GM12891 (cell line): ENCODE data around the gene LRRC3B.

Experiments used
- PAX5 ChIP-seq: IDR thresholded peaks from 2 replicates; pipeline ENCODE4 v1.6.1; 2011; ENCODE audit warnings: low read length, moderate library complexity, mild to moderate bottlenecking; ENCODE audit not compliant: insufficient read depth, severe bottlenecking
- POLR2A ChIP-seq: IDR thresholded peaks from 2 replicates; pipeline ENCODE4 v1.6.1; 2011; ENCODE audit warnings: low read depth, low read length, control low read depth
- POLR2AphosphoS5 ChIP-seq: IDR thresholded peaks from 2 replicates; pipeline ENCODE4 v1.6.1; 2011; ENCODE audit warnings: low read depth, low read length, control low read depth
- POU2F2 ChIP-seq: IDR thresholded peaks from 2 replicates; pipeline ENCODE4 v1.6.1; 2011; ENCODE audit warnings: low read depth, mild to moderate bottlenecking, control low read depth, low read length, moderate library complexity
- SPI1 ChIP-seq: IDR thresholded peaks from 2 replicates; pipeline ENCODE4 v1.6.1; 2011; ENCODE audit warnings: low read depth, low read length, control low read depth
- TAF1 ChIP-seq: IDR thresholded peaks from 2 replicates; pipeline ENCODE4 v1.6.1; 2011; ENCODE audit warnings: low read depth, low read length, control low read depth

- TF ChIP-seq POLR2AphosphoS5 (no peak), POLR2A (no peak), PAX5 (no peak), TAF1 (no peak), SPI1 (no peak), POU2F2 (no peak)
These were observed 24.5 kb downstream of the LRRC3B start for GRCh38 chr3:26647078-26647477.
